Astrocyte (in vitro differentiated cells and primary cell): Measurements from ENCODE around the gene CCDC142. TPM values are rescaled to one million over a fixed set of nuclear protein-coding genes. Genes with fewer than 3 reads are reported as not detected.

Experiments used
- DNase-seq: peaks from one replicate; pipeline ENCODE4 v3.0.0-alpha.2; 2010; ENCODE audit warnings: low read depth
- FAIRE-seq: peaks from 2 replicates; lab custom pipeline; 2011; peaks lifted over from hg19 to GRCh38; lab: Jason Lieb, UNC
- H2AFZ ChIP-seq: 2 replicates; pipeline ENCODE4 v1.6.0; 2012; ENCODE audit warnings: low read depth, low read length, inconsistent platforms
- H3K27ac ChIP-seq: 2 replicates; pipeline ENCODE4 v1.5.1; 2011; ENCODE audit warnings: low read depth, low read length, inconsistent platforms
- H3K27me3 ChIP-seq: 2 replicates; pipeline ENCODE4 v1.6.0; 2011; ENCODE audit warnings: low read length, inconsistent platforms; ENCODE audit not compliant: insufficient read depth
- H3K36me3 ChIP-seq: 2 replicates; pipeline ENCODE4 v1.5.1; 2011; ENCODE audit warnings: low read length, inconsistent platforms; ENCODE audit not compliant: insufficient read depth
- H3K4me1 ChIP-seq: 2 replicates; pipeline ENCODE4 v1.5.1; 2011; ENCODE audit warnings: low read length, inconsistent platforms; ENCODE audit not compliant: insufficient read depth
- H3K4me2 ChIP-seq: 2 replicates; pipeline ENCODE4 v1.6.0; 2012; ENCODE audit warnings: low read length, inconsistent platforms
- H3K4me3 ChIP-seq: 2 replicates; pipeline ENCODE4 v1.5.1; 2011; ENCODE audit warnings: low read depth, mild to moderate bottlenecking, low read length, inconsistent platforms; ENCODE audit not compliant: insufficient read depth
- H3K79me2 ChIP-seq: 2 replicates; pipeline ENCODE4 v1.6.0; 2012; ENCODE audit warnings: mild to moderate bottlenecking, low read length, inconsistent platforms; ENCODE audit not compliant: insufficient read depth
- H3K9ac ChIP-seq: 2 replicates; pipeline ENCODE4 v1.6.0; 2012; ENCODE audit warnings: mild to moderate bottlenecking, low read length, inconsistent platforms
- H3K9me3 ChIP-seq: 2 replicates; pipeline ENCODE4 v1.5.1; 2012; ENCODE audit warnings: low read depth, mild to moderate bottlenecking, low read length, inconsistent platforms; ENCODE audit not compliant: insufficient read depth
- H4K20me1 ChIP-seq: 2 replicates; pipeline ENCODE4 v1.6.0; 2012; ENCODE audit warnings: low read length, inconsistent platforms; ENCODE audit not compliant: insufficient read depth
- H3K27ac Mint-ChIP-seq: one replicate; pipeline ENCODE4 v1.8.0; 2021; ENCODE audit warnings: mild to moderate bottlenecking, mixed read lengths; ENCODE audit not compliant: unreplicated experiment
- H3K27me3 Mint-ChIP-seq: one replicate; pipeline ENCODE4 v1.8.0; 2021; ENCODE audit warnings: low read depth, mixed read lengths; ENCODE audit not compliant: unreplicated experiment
- H3K36me3 Mint-ChIP-seq: one replicate; pipeline ENCODE4 v1.8.0; 2021; ENCODE audit warnings: low read depth, mixed read lengths; ENCODE audit not compliant: unreplicated experiment
- H3K4me1 Mint-ChIP-seq: one replicate; pipeline ENCODE4 v1.8.0; 2021; ENCODE audit warnings: low read depth, mixed read lengths; ENCODE audit not compliant: unreplicated experiment
- H3K4me3 Mint-ChIP-seq: one replicate; pipeline ENCODE4 v1.8.0; 2021; ENCODE audit warnings: mild to moderate bottlenecking, moderate library complexity, mixed read lengths; ENCODE audit not compliant: unreplicated experiment
- H3K9me3 Mint-ChIP-seq: one replicate; pipeline ENCODE4 v1.8.0; 2021; ENCODE audit warnings: mild to moderate bottlenecking, mixed read lengths; ENCODE audit not compliant: unreplicated experiment
- EZH2 ChIP-seq: IDR thresholded peaks from 2 replicates; pipeline ENCODE4 v1.6.1; 2012; ENCODE audit warnings: mild to moderate bottlenecking, low read length, inconsistent platforms; ENCODE audit not compliant: insufficient read depth
- total RNA-seq: library from RNA; stranded (reverse); gene quantifications from 2 replicates; pipeline ENCODE4 v1.2.1, GENCODE V29; 2021
- TF ChIP-seq, protein P1 (sequence below): IDR thresholded peaks from 2 replicates; pipeline ENCODE4 v1.5.1; 2011; ENCODE audit warnings: low read depth, mild to moderate bottlenecking, inconsistent platforms, low read length, moderate library complexity; ENCODE audit not compliant: insufficient read depth

Gene CCDC142
- total RNA-seq, 1 donor from 2014 or later = 11.2 TPM

DNA sequence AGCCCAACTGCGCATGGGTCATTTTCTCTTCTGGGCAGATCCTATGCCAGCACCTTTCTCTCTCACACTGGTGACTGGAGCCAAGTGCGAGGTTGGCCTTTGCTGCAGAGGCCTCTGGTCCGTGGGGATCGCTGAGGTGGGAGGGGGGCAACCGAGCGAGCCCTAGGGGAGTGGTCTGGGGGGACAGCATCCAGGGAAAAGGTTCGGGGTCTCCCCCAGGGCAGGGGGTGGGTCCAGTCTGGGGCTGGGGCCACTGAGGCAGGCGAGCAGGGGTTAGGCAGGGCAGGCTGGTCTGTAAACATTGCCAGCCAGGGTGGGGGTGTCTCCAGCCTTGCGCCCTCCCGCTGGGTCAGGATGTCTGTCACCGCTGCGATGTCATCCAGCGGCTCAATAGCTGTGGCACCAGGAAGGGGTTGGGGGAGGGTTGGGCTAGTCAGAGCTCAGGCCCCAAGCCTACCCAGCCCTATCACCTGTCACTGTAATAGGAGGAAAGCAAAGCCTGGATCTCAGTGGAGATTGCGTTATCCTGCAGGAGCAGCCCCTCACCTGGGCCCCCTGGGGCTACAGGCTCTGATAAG, 56.5 kb downstream of the CCDC142 start:
- Mint-ChIP-seq H3K4me3 (no peak overlapping the region), H3K36me3 (peaks cover 22% of the 10 kb centered on the region), H3K27me3 (no peaks in the 10 kb centered on the region), H3K4me1 (peaks cover 27% of the 10 kb centered on the region), H3K9me3 (no peaks in the 10 kb centered on the region), H3K27ac (no peak overlapping the region)
- no peak overlapping the region for H3K9ac ChIP-seq
- no peak overlapping the region for H3K27ac ChIP-seq
- no peak overlapping the region for H3K4me2 ChIP-seq
- H3K9me3 ChIP-seq = no peaks in the 10 kb centered on the region
- TF ChIP-seq EZH2 = no peak
- TF ChIP-seq, protein P1, sequence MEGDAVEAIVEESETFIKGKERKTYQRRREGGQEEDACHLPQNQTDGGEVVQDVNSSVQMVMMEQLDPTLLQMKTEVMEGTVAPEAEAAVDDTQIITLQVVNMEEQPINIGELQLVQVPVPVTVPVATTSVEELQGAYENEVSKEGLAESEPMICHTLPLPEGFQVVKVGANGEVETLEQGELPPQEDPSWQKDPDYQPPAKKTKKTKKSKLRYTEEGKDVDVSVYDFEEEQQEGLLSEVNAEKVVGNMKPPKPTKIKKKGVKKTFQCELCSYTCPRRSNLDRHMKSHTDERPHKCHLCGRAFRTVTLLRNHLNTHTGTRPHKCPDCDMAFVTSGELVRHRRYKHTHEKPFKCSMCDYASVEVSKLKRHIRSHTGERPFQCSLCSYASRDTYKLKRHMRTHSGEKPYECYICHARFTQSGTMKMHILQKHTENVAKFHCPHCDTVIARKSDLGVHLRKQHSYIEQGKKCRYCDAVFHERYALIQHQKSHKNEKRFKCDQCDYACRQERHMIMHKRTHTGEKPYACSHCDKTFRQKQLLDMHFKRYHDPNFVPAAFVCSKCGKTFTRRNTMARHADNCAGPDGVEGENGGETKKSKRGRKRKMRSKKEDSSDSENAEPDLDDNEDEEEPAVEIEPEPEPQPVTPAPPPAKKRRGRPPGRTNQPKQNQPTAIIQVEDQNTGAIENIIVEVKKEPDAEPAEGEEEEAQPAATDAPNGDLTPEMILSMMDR = no peak
- FAIRE-seq (no peak), DNase-seq (no peak)
- no peak overlapping the region for H2AFZ ChIP-seq
- no peak overlapping the region for H3K4me3 ChIP-seq
- peaks cover 25% of the 10 kb centered on the region for H3K4me1 ChIP-seq
- H3K27me3 ChIP-seq = no peaks in the 10 kb centered on the region
- peaks cover 18% of the 10 kb centered on the region for H3K36me3 ChIP-seq
- H3K79me2 ChIP-seq = no peaks in the 10 kb centered on the region
- peaks cover 5% of the 10 kb centered on the region for H4K20me1 ChIP-seq

DNA sequence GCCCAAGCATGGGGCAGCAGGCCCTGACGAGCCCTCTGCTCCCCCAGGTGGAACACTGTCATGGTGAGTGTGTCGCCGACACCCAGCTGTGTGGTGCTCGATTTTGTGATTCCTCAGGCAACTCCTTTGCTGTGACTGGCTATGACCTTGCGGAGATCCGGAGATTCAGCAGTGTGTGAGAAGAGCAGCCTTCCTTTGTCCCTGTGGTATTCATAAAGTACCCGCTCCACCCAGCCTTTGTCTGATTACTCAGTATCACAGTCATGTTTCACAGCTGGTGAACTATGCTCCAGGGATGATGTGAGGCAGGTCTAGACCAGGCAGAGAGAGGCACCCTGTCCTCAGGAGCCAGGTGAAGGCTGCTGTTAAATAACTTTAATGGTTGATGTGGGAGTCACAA, 57.3 kb downstream of the CCDC142 start:
- Histone ChIP-seq H3K79me2 (no peaks in the 10 kb centered on the region), H3K27me3 (no peaks in the 10 kb centered on the region), H2AFZ (no peak overlapping the region), H3K4me1 (peaks cover 30% of the 10 kb centered on the region), H3K27ac (no peak overlapping the region), H3K9me3 (no peaks in the 10 kb centered on the region), H3K4me2 (no peak overlapping the region), H3K4me3 (no peak overlapping the region), H4K20me1 (peaks cover 4% of the 10 kb centered on the region), H3K9ac (no peak overlapping the region), H3K36me3 (peaks cover 18% of the 10 kb centered on the region)
- DNase-seq (no peak), FAIRE-seq (no peak)
- Mint-ChIP-seq H3K4me1 (peaks cover 30% of the 10 kb centered on the region), H3K4me3 (no peak overlapping the region), H3K27ac (peak overlapping the region; percentile 84), H3K9me3 (no peaks in the 10 kb centered on the region), H3K36me3 (peaks cover 22% of the 10 kb centered on the region), H3K27me3 (no peaks in the 10 kb centered on the region)
- TF ChIP-seq EZH2 = no peak
- TF ChIP-seq, protein P1 = no peak

DNA sequence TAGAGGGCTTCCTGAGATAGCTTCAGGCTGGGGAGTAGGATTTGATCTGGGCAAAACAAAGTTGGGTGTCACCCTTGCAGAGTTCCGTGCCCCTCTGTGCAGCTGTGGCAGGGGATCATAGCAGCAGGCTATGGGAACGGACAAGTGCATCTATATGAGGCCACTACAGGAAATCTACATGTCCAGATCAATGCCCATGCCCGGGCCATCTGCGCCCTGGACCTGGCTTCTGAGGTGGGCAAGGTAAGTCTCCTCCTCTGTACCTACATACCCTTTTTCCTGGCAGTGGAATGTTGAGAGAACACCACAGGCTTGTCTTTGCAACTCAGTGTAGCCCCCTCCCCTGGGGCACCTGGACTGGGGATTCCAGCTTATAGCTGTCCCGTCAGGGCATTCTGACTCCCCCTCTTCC, 57.8 kb downstream of the CCDC142 start:
- H3K4me3 Mint-ChIP-seq = no peak overlapping the region
- H3K27ac ChIP-seq = no peak overlapping the region
- H3K9me3 ChIP-seq = no peaks in the 10 kb centered on the region
- TF ChIP-seq EZH2 = no peak
- TF ChIP-seq, protein P1 = no peak
- no peaks in the 10 kb centered on the region for H3K27me3 Mint-ChIP-seq
- no peak overlapping the region for H2AFZ ChIP-seq
- peaks cover 18% of the 10 kb centered on the region for H3K36me3 Mint-ChIP-seq
- peaks cover 27% of the 10 kb centered on the region for H3K4me1 Mint-ChIP-seq
- H4K20me1 ChIP-seq = peaks cover 4% of the 10 kb centered on the region
- no peak overlapping the region for H3K4me3 ChIP-seq
- H3K27ac Mint-ChIP-seq = peak overlapping the region; percentile 71
- FAIRE-seq (no peak), DNase-seq (no peak)
- no peaks in the 10 kb centered on the region for H3K79me2 ChIP-seq
- no peak overlapping the region for H3K9ac ChIP-seq
- H3K9me3 Mint-ChIP-seq = no peaks in the 10 kb centered on the region
- peaks cover 29% of the 10 kb centered on the region for H3K4me1 ChIP-seq
- peaks cover 18% of the 10 kb centered on the region for H3K36me3 ChIP-seq
- no peak overlapping the region for H3K4me2 ChIP-seq
- no peaks in the 10 kb centered on the region for H3K27me3 ChIP-seq
